ENCODE data around the gene INPP5K.
A peak's percentile ranks its signal among the peaks of the same experiment; 100 is the strongest.

The INPP5K gene

DNA sequence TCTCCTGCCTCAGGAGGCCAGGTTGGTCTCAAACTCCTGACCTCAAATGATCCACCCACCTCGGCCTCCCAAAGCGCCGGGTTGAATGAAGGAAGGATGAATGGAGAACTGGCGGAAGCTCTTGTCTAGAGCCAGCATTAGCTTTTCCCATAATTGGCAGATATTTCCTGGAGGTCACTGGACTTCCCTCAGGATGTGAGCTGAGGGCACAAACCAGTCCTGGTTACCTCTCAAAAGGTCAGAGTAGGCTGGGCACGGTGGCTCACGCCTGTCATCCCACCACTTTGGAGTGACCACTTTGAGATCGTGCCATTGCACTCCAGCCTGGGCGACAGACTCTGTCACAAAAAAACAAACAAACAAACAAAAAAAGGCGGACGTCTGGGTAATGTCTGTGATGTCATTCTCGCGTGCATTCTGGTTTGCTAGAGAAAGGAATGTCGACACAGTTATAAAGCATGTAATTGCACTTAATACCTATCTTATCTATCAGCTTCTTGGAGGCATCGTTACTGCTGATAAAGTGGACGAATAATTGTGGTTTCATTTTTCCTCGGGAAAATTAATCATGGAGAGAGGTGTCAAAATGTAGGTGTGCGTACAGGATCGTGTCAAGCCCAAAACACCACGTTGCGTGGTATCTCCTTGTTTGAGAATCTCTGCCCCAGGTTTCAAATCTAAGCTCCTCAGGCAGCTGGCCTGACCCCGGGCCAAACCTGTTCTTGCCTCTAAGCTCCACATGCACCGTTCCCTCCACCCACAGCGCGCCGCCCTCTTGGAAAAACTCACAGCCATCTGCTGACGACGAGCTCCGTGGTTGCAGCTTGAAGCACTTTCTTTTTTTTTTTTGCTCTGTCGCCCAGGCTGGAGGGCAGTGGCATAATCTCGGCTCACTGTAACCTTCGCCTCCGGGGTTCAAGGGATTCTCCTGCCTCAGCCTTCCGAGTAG, 54.0 kb downstream of the INPP5K start:
- no peak overlapping the region for H3K4ac ChIP-seq (ENCODE audit: low read depth in 1 of 2, low read length in 2 of 2)
- no peaks in the 10 kb centered on the region for H3K9me3 ChIP-seq (ENCODE audit: control insufficient read depth, low read length)
- H3K14ac ChIP-seq (ENCODE audit: low read length in 2 of 2), result no peak overlapping the region
- no peak overlapping the region for H3K18ac ChIP-seq (ENCODE audit: low read depth in 1 of 2, low read length in 2 of 2)
- H3K27ac ChIP-seq (ENCODE audit: low read length, poor library complexity, severe bottlenecking), result no peak overlapping the region
- DNase-seq, result peak; percentile 51
- no peak overlapping the region for H3K9ac ChIP-seq (ENCODE audit: low read length)
- H2BK5ac ChIP-seq (ENCODE audit: low read depth, low read length, poor library complexity, severe bottlenecking), result peak overlapping the region; percentile 24
- no peak overlapping the region for H2BK15ac ChIP-seq (ENCODE audit: low read depth, poor library complexity, severe bottlenecking)
- H3K4me3 ChIP-seq (ENCODE audit: insufficient read depth in 1 of 2, low read depth in 1 of 2, low read length in 2 of 2), result no peak overlapping the region
- no peaks in the 10 kb centered on the region for H3K79me1 ChIP-seq (replicated peaks; ENCODE audit: low read length, poor library complexity, severe bottlenecking)
- no peak overlapping the region for H4K91ac ChIP-seq (ENCODE audit: low read length)
- no peaks in the 10 kb centered on the region for H3K27me3 ChIP-seq (ENCODE audit: control insufficient read depth in 1 of 2, insufficient read depth in 1 of 2, low read length in 2 of 2)
- H3K23ac ChIP-seq (ENCODE audit: low read length in 2 of 2), result peak overlapping the region in 1 of 2 experiments; percentile 32
- peaks cover 12% of the 10 kb centered on the region for H3K4me1 ChIP-seq (ENCODE audit: control insufficient read depth, insufficient read depth, low read depth, low read length)
- no peak overlapping the region for H2BK120ac ChIP-seq (ENCODE audit: low read depth, low read length)
- no peak overlapping the region for H2BK12ac ChIP-seq (ENCODE audit: low read length in 2 of 2)
- peaks cover 40 to 41% of the 10 kb centered on the region in 2 experiments for H3K36me3 ChIP-seq (ENCODE audit: control insufficient read depth in 1 of 2, insufficient read depth in 2 of 2, low read depth in 1 of 2, low read length in 2 of 2)
- no peak overlapping the region for H3K4me2 ChIP-seq (ENCODE audit: low read length, poor library complexity, severe bottlenecking)
- no peak overlapping the region for H2AFZ ChIP-seq (ENCODE audit: low read depth, low read length)
- no peak overlapping the region for H4K8ac ChIP-seq (ENCODE audit: low read length)
- 90% methylated on average over 27 of the region's 33 CpGs for WGBS
- no peak overlapping the region for H2AK5ac ChIP-seq (ENCODE audit: low read length, severe bottlenecking)

DNA sequence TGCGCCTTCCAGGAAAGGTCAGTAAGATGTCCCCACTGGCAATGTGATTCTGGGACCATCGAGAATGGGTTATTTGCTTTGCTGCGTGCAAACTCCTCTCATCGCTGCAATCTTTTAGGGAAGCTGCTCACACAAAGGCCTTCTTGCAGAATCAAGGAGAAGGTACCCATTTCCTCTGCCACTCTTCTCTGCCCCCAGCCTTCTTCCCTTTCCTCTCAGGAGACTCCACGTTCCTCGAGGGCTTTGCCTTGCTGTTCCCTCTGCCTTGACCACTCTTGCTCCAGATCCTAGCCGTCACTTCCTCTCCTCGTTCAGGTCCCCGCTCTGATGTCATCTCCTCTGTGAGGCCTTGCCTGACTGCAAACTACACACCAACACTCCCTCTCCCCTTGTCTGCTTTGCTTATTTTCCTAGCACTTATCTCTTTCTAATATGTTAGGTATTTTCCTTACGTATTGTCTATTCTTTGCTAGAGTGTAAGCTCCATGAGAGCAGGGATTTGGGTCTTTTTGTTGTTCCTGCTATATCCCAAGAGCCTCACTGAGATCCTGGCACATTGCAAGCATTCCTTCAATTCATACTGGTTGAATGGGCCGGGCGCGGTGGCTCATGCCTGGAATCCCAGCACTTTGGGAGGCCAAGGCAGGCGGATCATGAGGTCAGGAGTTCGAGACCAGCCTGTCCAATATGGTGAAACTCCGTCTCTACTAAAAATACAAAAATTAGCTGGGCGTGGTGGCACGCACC, 55.0 kb downstream of the INPP5K start:
- Histone ChIP-seq H2AFZ (ENCODE audit: low read depth, low read length) (no peak overlapping the region), H3K79me1 (replicated peaks; ENCODE audit: low read length, poor library complexity, severe bottlenecking) (peaks cover 4% of the 10 kb centered on the region), H2BK120ac (ENCODE audit: low read depth, low read length) (no peak overlapping the region), H4K91ac (ENCODE audit: low read length) (no peak overlapping the region), H2AK5ac (ENCODE audit: low read length, severe bottlenecking) (no peak overlapping the region), H3K23ac (ENCODE audit: low read length in 2 of 2) (no peak overlapping the region), H4K8ac (ENCODE audit: low read length) (no peak overlapping the region), H3K4ac (ENCODE audit: low read depth in 1 of 2, low read length in 2 of 2) (no peak overlapping the region), H3K14ac (ENCODE audit: low read length in 2 of 2) (no peak overlapping the region), H3K27ac (ENCODE audit: low read length, poor library complexity, severe bottlenecking) (no peak overlapping the region), H3K9ac (ENCODE audit: low read length) (no peak overlapping the region), H3K4me3 (ENCODE audit: insufficient read depth in 1 of 2, low read depth in 1 of 2, low read length in 2 of 2) (no peak overlapping the region), H2BK12ac (ENCODE audit: low read length in 2 of 2) (no peak overlapping the region), H3K4me2 (ENCODE audit: low read length, poor library complexity, severe bottlenecking) (no peak overlapping the region), H2BK5ac (ENCODE audit: low read depth, low read length, poor library complexity, severe bottlenecking) (no peak overlapping the region), H3K9me3 (ENCODE audit: control insufficient read depth, low read length) (no peaks in the 10 kb centered on the region), H3K18ac (ENCODE audit: low read depth in 1 of 2, low read length in 2 of 2) (no peak overlapping the region), H3K4me1 (ENCODE audit: control insufficient read depth, insufficient read depth, low read depth, low read length) (peaks cover 16% of the 10 kb centered on the region), H2BK15ac (ENCODE audit: low read depth, poor library complexity, severe bottlenecking) (no peak overlapping the region), H3K36me3 (ENCODE audit: control insufficient read depth in 1 of 2, insufficient read depth in 2 of 2, low read depth in 1 of 2, low read length in 2 of 2) (peaks cover 30 to 34% of the 10 kb centered on the region in 2 experiments), H3K27me3 (ENCODE audit: control insufficient read depth in 1 of 2, insufficient read depth in 1 of 2, low read length in 2 of 2) (no peaks in the 10 kb centered on the region)
- 92% methylated on average over 18 of the region's 18 CpGs for WGBS
- no peak for DNase-seq

DNA sequence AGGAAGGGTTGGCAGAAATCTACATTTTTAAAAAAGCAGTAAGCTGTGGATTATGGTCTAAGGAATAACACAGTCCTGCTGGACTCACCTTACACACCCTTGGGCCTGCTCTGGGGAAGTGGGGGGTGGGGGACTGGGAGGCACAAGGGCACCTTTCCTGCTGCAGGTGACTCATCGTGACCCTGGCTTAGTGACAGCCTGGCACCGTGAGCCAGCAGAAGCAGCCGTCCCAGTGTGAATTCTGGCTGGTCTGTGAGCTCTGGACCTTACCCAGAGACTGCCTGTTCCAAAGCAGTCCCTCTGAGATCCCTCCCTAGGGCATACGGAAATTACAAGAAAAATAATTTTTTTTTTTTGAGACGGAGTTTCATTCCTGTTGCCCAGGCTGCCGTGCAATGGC, 56.2 kb downstream of the INPP5K start:
- no peak for DNase-seq
- Histone ChIP-seq H3K14ac (ENCODE audit: low read length in 2 of 2) (no peak overlapping the region), H4K91ac (ENCODE audit: low read length) (no peak overlapping the region), H3K4ac (ENCODE audit: low read depth in 1 of 2, low read length in 2 of 2) (no peak overlapping the region), H3K79me1 (replicated peaks; ENCODE audit: low read length, poor library complexity, severe bottlenecking) (peaks cover 4% of the 10 kb centered on the region), H2BK12ac (ENCODE audit: low read length in 2 of 2) (peak overlapping the region in 1 of 2 experiments; percentile 29), H3K4me3 (ENCODE audit: insufficient read depth in 1 of 2, low read depth in 1 of 2, low read length in 2 of 2) (no peak overlapping the region), H2AK5ac (ENCODE audit: low read length, severe bottlenecking) (no peak overlapping the region), H2BK15ac (ENCODE audit: low read depth, poor library complexity, severe bottlenecking) (no peak overlapping the region), H3K18ac (ENCODE audit: low read depth in 1 of 2, low read length in 2 of 2) (no peak overlapping the region), H2BK5ac (ENCODE audit: low read depth, low read length, poor library complexity, severe bottlenecking) (no peak overlapping the region), H3K9me3 (ENCODE audit: control insufficient read depth, low read length) (no peaks in the 10 kb centered on the region), H3K27me3 (ENCODE audit: control insufficient read depth in 1 of 2, insufficient read depth in 1 of 2, low read length in 2 of 2) (no peaks in the 10 kb centered on the region), H3K4me1 (ENCODE audit: control insufficient read depth, insufficient read depth, low read depth, low read length) (peaks cover 17% of the 10 kb centered on the region), H2BK120ac (ENCODE audit: low read depth, low read length) (no peak overlapping the region), H3K4me2 (ENCODE audit: low read length, poor library complexity, severe bottlenecking) (no peak overlapping the region), H3K9ac (ENCODE audit: low read length) (peak overlapping the region; percentile 15), H2AFZ (ENCODE audit: low read depth, low read length) (no peak overlapping the region), H4K8ac (ENCODE audit: low read length) (no peak overlapping the region), H3K36me3 (ENCODE audit: control insufficient read depth in 1 of 2, insufficient read depth in 2 of 2, low read depth in 1 of 2, low read length in 2 of 2) (peaks cover 18 to 23% of the 10 kb centered on the region in 2 experiments), H3K27ac (ENCODE audit: low read length, poor library complexity, severe bottlenecking) (peak overlapping the region; percentile 2), H3K23ac (ENCODE audit: low read length in 2 of 2) (no peak overlapping the region)
- WGBS, result 86% methylated on average over 6 of the region's 6 CpGs

Measured in mesenchymal stem cell (in vitro differentiated cells and primary cell).